ENCODE results near the gene STON2.
"Not testable (repeated sequence)": the region's sequence is repeated elsewhere in the genome, so short reads cannot be mapped to it uniquely, and the experiment has no call there.

The STON2 gene

DNA sequence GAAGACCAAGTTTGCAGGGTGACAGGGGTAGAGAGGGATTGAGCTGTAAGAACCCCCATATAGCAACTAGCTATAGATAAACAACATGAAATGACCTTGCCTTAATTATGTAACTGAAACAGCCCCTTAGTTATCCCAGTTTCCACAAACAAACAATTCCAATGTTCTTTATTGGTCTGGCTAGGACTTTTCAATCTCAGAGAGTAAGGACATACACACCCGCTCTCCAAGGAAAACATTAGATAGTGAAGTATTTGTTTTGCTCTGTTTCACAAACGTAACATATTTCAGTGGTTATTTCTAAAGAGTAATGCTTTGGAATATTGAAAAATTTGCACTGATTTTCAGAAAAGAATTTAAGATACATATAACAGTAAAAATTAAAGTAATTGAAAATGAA is 127.8 kb downstream of the STON2 start:
- H3K4me3 ChIP-seq (ENCODE audit: low read depth, low read length): no peak overlapping the region

DNA sequence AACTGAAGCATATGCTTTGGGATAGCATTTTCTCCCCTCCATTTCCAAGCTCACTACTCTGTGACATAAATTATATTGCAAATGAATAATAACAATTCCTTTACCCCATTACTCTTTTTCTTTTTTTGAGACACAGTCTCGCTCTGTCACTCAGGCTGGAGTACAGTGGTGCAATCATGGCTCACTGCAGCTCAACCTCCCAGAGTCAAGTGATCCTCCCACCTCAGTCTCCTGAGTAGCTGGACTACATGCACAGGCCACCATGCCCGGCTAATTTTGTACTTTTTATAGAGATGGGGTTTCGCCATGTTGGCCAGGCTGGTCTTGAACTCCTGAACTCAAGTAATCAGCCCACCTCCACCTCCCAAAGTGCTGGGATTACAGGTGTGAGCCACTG is 130.1 kb downstream of the STON2 start:
- no peak overlapping the region for H3K4me3 ChIP-seq (ENCODE audit: low read depth, low read length)

- no peak overlapping the region for H3K4me3 ChIP-seq (ENCODE audit: low read depth, low read length)
These were observed 130.8 kb downstream of the STON2 start for GRCh38 chr14:81269100-81269978.

DNA sequence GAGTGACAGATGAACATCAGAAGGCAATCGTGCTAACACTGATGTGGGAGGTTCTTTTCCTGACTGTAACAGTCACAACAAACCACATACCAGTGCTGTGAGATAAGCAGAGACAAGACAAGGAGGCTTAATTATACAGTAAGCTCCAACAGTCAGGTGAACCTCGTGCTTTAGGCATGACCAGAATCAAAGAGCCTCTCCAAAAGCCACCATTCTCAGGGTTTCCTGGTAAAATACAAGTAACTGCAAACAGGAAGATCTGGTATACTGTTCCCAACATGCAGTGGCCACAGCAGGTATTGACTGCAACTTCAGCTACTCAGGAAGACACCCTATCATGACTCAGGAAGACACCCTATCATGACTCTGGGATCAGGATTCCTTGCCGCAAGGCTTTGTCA is 132.1 kb downstream of the STON2 start:
- H3K4me3 ChIP-seq (ENCODE audit: low read depth, low read length): no peak overlapping the region

DNA sequence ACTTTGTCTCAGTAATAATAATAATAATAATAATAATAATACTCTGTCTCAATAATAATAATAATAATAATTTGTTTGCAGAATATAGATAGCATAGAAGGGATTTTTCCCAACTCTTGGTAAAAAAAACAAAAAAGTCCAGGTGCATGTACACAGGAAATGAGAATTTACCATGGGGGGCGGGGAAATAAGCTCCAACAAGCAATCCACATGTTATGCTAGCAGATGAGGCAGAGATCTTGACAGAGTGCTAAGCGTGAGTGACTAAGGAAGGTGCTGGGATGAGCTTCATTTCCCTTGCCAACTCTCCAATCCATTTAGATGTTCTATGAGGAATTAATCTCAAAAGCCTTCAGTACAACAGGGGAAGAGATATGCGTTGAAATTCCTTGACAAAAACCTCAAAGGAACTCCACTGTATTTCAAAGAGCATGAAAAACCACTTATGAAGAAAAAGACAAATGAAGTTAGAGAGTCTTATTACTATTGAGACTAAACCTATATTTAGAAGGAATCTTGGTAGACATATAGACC is 134.4 kb downstream of the STON2 start:
- H3K4me3 ChIP-seq (ENCODE audit: low read depth, low read length): no peak overlapping the region

GRCh38 chr14:81264671-81265070 is 135.5 kb downstream of the STON2 start:
- H3K4me3 ChIP-seq (ENCODE audit: low read depth, low read length): no peak overlapping the region

DNA sequence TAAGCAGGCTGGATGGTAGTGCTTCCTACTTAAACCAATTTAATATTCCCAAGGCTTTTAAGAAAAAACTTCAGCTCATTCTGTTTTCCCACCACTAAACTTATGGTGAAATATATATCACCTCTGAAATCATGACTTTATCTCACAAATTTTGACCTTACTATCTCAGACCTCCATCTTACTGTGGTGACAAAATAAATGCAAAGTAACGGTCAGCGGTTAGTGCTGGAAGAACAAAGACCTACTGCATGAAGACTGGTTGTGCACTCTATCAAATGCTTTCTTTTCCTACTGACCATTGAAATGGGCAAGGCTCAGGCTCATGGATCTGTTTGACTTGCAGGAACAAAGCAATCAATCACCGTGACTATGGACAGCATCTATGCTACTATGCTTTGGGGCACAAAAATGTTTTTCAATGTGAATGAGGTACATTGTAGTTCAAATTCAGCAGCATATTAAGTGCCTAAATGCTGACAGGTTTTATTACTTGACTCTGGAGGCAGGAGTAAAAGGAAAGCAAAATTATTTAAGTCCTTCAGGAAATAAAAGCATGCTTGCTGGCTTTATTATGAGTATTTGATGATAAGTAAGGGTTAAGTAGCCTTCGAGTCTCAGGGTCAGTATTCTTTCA is 136.2 kb downstream of the STON2 start:
- no peak overlapping the region for H3K4me3 ChIP-seq (ENCODE audit: low read depth, low read length)

DNA sequence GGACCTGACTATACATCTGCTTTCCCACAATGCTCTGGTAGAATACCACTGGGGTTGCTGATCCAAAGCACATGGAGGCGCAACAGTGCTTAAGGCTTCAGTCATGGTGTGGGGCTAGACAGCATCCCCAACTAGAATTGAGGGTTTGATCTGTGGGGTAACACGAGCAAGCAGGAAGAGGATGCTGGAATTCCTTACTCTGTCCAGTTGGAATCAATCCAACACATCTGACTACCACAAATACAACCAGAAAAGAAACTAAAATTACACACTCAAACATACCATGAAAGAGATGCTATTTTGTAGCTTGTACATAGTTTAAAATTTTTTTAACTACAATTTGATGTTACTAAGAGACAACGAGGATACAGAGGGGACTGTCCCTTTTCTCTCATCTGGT is 138.9 kb downstream of the STON2 start:
- H3K4me3 ChIP-seq (ENCODE audit: low read depth, low read length): no peak overlapping the region

DNA sequence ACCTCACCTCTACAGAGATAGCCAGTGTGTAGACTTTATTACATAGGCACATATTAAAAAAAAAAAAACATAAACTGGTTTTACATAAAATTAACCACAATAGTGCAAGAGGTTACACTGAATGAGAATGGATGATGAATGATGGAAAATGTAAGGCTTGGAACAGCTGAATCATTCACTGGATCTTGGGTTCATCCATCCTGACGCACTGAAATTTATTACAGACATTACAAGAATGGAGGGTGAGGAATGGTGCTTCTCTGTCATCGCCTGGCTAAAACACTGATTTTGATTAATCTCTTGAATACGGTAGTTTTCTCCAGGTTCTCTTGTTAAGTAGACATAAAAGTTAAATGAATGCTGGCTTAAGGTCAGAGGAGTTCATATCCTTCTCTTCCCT is 139.4 kb downstream of the STON2 start:
- H3K4me3 ChIP-seq (ENCODE audit: low read depth, low read length): no peak overlapping the region

GRCh38 chr14:81256289-81256960 is 143.7 kb downstream of the STON2 start:
- no peak overlapping the region for H3K4me3 ChIP-seq (ENCODE audit: low read depth, low read length)

GRCh38 chr14:81252278-81252677 is 147.8 kb downstream of the STON2 start:
- H3K4me3 ChIP-seq (ENCODE audit: low read depth, low read length): no peak overlapping the region

GRCh38 chr14:81247271-81247766 is 152.8 kb downstream of the STON2 start:
- H3K4me3 ChIP-seq (ENCODE audit: low read depth, low read length): no peak overlapping the region

- no peak overlapping the region for H3K4me3 ChIP-seq (ENCODE audit: low read depth, low read length)
These were observed 153.5 kb downstream of the STON2 start for GRCh38 chr14:81246461-81247270.

- H3K4me3 ChIP-seq (ENCODE audit: low read depth, low read length): no peak overlapping the region
These were observed 154.4 kb downstream of the STON2 start for GRCh38 chr14:81245771-81246170.

DNA sequence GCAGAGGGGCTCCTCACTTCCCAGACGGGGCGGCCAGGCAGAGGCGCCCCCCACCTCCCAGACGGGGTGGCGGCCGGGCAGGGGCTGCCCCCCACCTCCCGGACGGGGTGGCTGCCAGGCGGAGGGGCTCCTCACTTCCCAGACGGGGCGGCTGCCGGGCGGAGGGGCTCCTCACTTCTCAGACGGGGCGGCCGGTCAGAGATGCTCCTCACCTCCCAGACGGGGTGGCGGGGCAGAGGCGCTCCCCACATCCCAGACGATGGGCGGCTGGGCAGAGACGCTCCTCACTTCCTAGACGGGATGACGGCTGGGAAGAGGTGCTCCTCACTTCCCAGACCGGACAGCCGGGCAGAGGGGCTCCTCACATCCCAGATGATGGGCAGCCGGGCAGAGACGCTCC is 155.7 kb downstream of the STON2 start:
- H3K4me3 ChIP-seq (ENCODE audit: low read depth, low read length): not testable (repeated sequence)

GRCh38 chr14:81243499-81243898 is 156.6 kb downstream of the STON2 start:
- H3K4me3 ChIP-seq (ENCODE audit: low read depth, low read length): no peak overlapping the region

DNA sequence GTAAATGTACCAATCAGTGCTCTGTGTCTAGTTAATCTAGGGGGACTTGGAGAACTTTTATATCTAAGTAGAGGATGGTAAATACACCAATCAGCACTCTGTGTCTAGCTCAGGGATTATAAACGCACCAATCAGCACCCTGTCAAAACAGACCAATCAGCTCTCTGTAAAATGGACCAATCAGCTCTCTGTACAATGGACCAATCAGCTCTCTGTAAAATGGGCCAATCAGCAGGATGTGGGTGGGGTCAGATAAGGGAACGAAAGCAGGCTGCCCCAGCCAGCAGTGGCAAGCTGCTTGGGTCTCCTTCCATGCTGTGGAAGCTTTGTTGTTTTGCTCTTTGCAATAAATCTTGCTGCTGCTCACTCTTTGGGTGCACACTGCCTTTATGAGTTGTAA is 163.3 kb downstream of the STON2 start:
- not testable (repeated sequence) for H3K4me3 ChIP-seq (ENCODE audit: low read depth, low read length)

- no peak overlapping the region for H3K4me3 ChIP-seq (ENCODE audit: low read depth, low read length)
These were observed 164.0 kb downstream of the STON2 start for GRCh38 chr14:81236138-81236537.

GRCh38 chr14:81235096-81235495 is 165.0 kb downstream of the STON2 start:
- H3K4me3 ChIP-seq (ENCODE audit: low read depth, low read length): no peak overlapping the region

DNA sequence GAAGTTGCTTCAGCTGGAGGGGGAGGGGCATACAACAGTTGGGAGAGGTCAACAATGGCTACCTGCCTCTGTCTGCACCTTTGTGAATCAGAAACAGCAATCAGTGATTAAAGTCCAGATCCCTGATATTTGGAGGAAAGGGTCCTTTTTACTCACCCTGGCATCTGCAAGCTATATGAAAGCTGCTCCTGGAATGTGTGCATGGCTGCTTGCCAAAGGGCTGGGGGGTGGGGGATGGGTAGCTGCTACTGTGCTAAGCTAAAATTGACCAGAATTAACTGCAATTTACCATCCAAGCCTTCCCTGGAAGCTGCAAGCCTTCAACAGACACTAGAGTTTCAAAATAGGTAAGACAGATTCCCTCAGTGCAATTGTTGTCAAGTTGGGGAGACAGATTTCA is 165.8 kb downstream of the STON2 start:
- no peak overlapping the region for H3K4me3 ChIP-seq (ENCODE audit: low read depth, low read length)

DNA sequence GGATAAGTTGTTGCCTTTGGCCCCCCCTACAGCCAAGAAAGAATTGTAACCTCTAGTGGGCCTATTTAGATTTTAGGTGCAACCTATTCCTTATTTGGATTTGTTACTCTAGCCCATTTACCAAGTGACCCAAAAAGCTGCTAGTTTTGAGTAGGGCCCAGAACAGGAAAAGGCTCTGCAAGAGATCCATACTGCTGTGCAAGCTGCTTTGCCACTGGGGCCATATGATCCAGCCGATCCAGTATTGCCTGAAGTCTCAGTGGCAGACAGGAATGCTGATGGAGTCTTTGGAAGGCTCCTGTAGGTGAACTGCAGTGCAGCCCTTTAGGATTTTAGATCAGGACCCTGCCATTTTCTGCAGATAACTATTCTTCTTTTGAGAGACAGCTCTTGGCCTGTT is 166.5 kb downstream of the STON2 start:
- no peak overlapping the region for H3K4me3 ChIP-seq (ENCODE audit: low read depth, low read length)
